SK-N-SH (cell line): ENCODE results near the gene ITSN1.

ENCODE experiments used
- EP300 ChIP-seq, 2 experiments: IDR thresholded peaks; 2 replicates each; pipeline versions ENCODE4 v1.4.0 to v1.6.1; 2012; ENCODE audit warnings: borderline replicate concordance in 1 of 2, low read depth in 1 of 2, low read length in 1 of 2
- FOSL2 ChIP-seq: IDR thresholded peaks from 2 replicates; pipeline ENCODE4 v1.4.0; 2012; ENCODE audit warnings: low read depth, mild to moderate bottlenecking, moderate library complexity, borderline replicate concordance
- FOXM1 ChIP-seq: IDR thresholded peaks from 2 replicates; pipeline ENCODE4 v1.4.0; 2012; ENCODE audit warnings: low read depth, mild to moderate bottlenecking
- GATA2 ChIP-seq: sonication (generic); formaldehyde crosslinking; IDR thresholded peaks from 2 replicates; pipeline ENCODE4 v1.5.0; 2020; ENCODE audit warnings: mild to moderate bottlenecking, missing genetic modification reagents
- MXI1 ChIP-seq: IDR thresholded peaks from 2 replicates; pipeline ENCODE4 v1.6.1; 2012; ENCODE audit warnings: mild to moderate bottlenecking, low read depth, low read length, improper control_type of control experiment
- NRF1 ChIP-seq: IDR thresholded peaks from 2 replicates; pipeline ENCODE4 v1.6.1; 2012; ENCODE audit warnings: low read depth, mild to moderate bottlenecking, low read length
- POLR2AphosphoS5 ChIP-seq: IDR thresholded peaks from 2 replicates; pipeline ENCODE4 v1.6.1; 2012; ENCODE audit warnings: low read depth, low read length
- REST ChIP-seq: IDR thresholded peaks from 2 replicates; pipeline ENCODE4 v1.6.1; 2012; ENCODE audit warnings: mild to moderate bottlenecking, low read depth, low read length, moderate library complexity
- TAF1 ChIP-seq: IDR thresholded peaks from 2 replicates; pipeline ENCODE4 v1.6.1; 2012; ENCODE audit warnings: low read depth, mild to moderate bottlenecking, low read length, moderate library complexity, borderline replicate concordance
- YY1 ChIP-seq: IDR thresholded peaks from 2 replicates; pipeline ENCODE4 v1.4.0; 2012; ENCODE audit warnings: low read depth, mild to moderate bottlenecking
- TF ChIP-seq, protein P1 (sequence below): fragments of 200-600 bp; sonication (generic); IDR thresholded peaks from 2 replicates; pipeline ENCODE4 v1.6.1; 2017; ENCODE audit warnings: antibody characterized with exemption, mild to moderate bottlenecking, moderate library complexity

GRCh38 chr21:33708874-33709273 is 66.6 kb downstream of the ITSN1 start:
- no peak for TF ChIP-seq EP300 (IDR thresholded peaks at IDR 0.05; ENCODE audit: borderline replicate concordance in 1 of 2, low read depth in 1 of 2, low read length in 1 of 2)
- TF ChIP-seq, protein P1, sequence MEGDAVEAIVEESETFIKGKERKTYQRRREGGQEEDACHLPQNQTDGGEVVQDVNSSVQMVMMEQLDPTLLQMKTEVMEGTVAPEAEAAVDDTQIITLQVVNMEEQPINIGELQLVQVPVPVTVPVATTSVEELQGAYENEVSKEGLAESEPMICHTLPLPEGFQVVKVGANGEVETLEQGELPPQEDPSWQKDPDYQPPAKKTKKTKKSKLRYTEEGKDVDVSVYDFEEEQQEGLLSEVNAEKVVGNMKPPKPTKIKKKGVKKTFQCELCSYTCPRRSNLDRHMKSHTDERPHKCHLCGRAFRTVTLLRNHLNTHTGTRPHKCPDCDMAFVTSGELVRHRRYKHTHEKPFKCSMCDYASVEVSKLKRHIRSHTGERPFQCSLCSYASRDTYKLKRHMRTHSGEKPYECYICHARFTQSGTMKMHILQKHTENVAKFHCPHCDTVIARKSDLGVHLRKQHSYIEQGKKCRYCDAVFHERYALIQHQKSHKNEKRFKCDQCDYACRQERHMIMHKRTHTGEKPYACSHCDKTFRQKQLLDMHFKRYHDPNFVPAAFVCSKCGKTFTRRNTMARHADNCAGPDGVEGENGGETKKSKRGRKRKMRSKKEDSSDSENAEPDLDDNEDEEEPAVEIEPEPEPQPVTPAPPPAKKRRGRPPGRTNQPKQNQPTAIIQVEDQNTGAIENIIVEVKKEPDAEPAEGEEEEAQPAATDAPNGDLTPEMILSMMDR = no peak
- TF ChIP-seq TAF1 = no peak
- no peak for TF ChIP-seq GATA2
- TF ChIP-seq NRF1 = no peak
- no peak for TF ChIP-seq REST
- TF ChIP-seq POLR2AphosphoS5 = no peak
- no peak for TF ChIP-seq MXI1
- no peak for TF ChIP-seq FOSL2
- TF ChIP-seq YY1 = no peak
- TF ChIP-seq FOXM1 = no peak
